K562 (cell line): ENCODE results near the gene PPP1R13B. TPM values are rescaled to one million over a fixed set of nuclear protein-coding genes. Genes with fewer than 3 reads are reported as not detected.

Experiments used
- ATAC-seq: fragments of 200-7000 bp; cut with Tn5 transposase; 3 replicates; pipeline ENCODE4 v1.9.1; 2020; ENCODE audit warnings: moderate library complexity
- BruUV-seq: library from RNA; stranded (reverse); fragments of 400-500 nt; replicated peaks from 2 replicates; lab custom pipeline; 2021; lab: Mats Ljungman, UMichigan
- CTCF ChIA-PET: fragments of 300-600 bp; formaldehyde crosslinking; extraction: SDS; loops from one replicate; lab custom pipeline; 2021; ENCODE audit warnings: low intra/inter-chr PET ratio; lab: Yijun Ruan, JAX
- POLR2A ChIA-PET: fragments of 300-600, 350-650 bp; sonication (Branson Sonifier 250); formaldehyde crosslinking; extraction: SDS; loops from one replicate; lab custom pipeline; 2021; ENCODE audit warnings: antibody characterized with exemption, inconsistent platforms; lab: Yijun Ruan, JAX
- DNase-seq, 4 experiments: peaks; one replicate each; pipeline versions ENCODE4 v3.0.0 to v3.0.0-alpha.2; 2011 to 2018; ENCODE audit warnings: low spot score in 3 of 4, mixed read lengths in 3 of 4; ENCODE audit errors: extremely low read depth in 1 of 4
- FAIRE-seq: peaks from 2 replicates; lab custom pipeline; 2011; peaks lifted over from hg19 to GRCh38; lab: Jason Lieb, UNC
- H2AFZ ChIP-seq: 2 replicates; pipeline ENCODE4 v1.6.0; 2011; ENCODE audit warnings: low read depth, low read length, control low read depth, inconsistent platforms
- H3K27ac ChIP-seq: fragments of 200-600 bp; 3 replicates; pipeline ENCODE4 v1.8.0; 2011; ENCODE audit warnings: low read depth, mild to moderate bottlenecking, control low read depth, inconsistent platforms, low read length, moderate library complexity, mixed read lengths; ENCODE audit errors: extremely low read depth
- H3K27me3 ChIP-seq, 2 experiments: fragments of 300-600 bp in 1 of 2; 2 replicates in 1 of 2; 3 replicates in 1 of 2; pipeline versions ENCODE4 v1.6.0 to v1.8.0; 2011; ENCODE audit warnings: inconsistent platforms in 2 of 2, low read length in 2 of 2, mild to moderate bottlenecking in 1 of 2, mixed read lengths in 1 of 2, moderate library complexity in 1 of 2; ENCODE audit not compliant: control insufficient read depth in 2 of 2, insufficient read depth in 2 of 2
- H3K36me3 ChIP-seq: fragments of 300-600 bp; 3 replicates; pipeline ENCODE4 v1.8.0; 2011; ENCODE audit warnings: mild to moderate bottlenecking, low read length, inconsistent platforms; ENCODE audit not compliant: control insufficient read depth, insufficient read depth
- H3K4me1 ChIP-seq, 2 experiments: fragments of 200-600 bp in 1 of 2; replicated peaks in 1 of 2; 2 replicates in 1 of 2; 3 replicates in 1 of 2; pipeline versions ENCODE4 v1.5.1 to v1.8.0; 2011; ENCODE audit warnings: inconsistent platforms in 2 of 2, low read length in 2 of 2, mild to moderate bottlenecking in 1 of 2, mixed read lengths in 1 of 2, moderate library complexity in 1 of 2; ENCODE audit not compliant: control insufficient read depth in 2 of 2, insufficient read depth in 2 of 2
- H3K4me2 ChIP-seq: 2 replicates; pipeline ENCODE4 v1.6.1; 2011; ENCODE audit warnings: low read length, control low read depth, inconsistent platforms, mixed read lengths; ENCODE audit not compliant: insufficient read depth
- H3K4me3 ChIP-seq: fragments of 200-600 bp; sonication (generic), shearing (Covaris generic); 2 replicates; pipeline ENCODE4 v1.5.1; 2016; ENCODE audit warnings: control low read depth, inconsistent platforms
- H3K79me2 ChIP-seq: fragments of 200-600 bp; 3 replicates; pipeline ENCODE4 v1.8.0; 2011; ENCODE audit warnings: low read length, inconsistent platforms; ENCODE audit not compliant: control insufficient read depth, insufficient read depth
- H3K9ac ChIP-seq, 2 experiments: 2 replicates each; pipeline versions ENCODE4 v1.6.0 to v1.6.1; 2011; ENCODE audit warnings: low read depth in 2 of 2, low read length in 2 of 2, control low read depth in 1 of 2, inconsistent platforms in 1 of 2, mild to moderate bottlenecking in 1 of 2, mixed read lengths in 1 of 2; ENCODE audit not compliant: insufficient read depth in 1 of 2
- H3K9me1 ChIP-seq: one replicate; pipeline ENCODE4 v1.6.0; 2011; ENCODE audit warnings: inconsistent platforms, mild to moderate bottlenecking, low read length, moderate library complexity; ENCODE audit not compliant: control insufficient read depth, insufficient read depth
- H3K9me3 ChIP-seq: replicated peaks from 2 replicates; pipeline ENCODE4 v1.5.1; 2011; ENCODE audit warnings: low read depth, low read length, inconsistent platforms; ENCODE audit not compliant: control insufficient read depth, insufficient read depth
- H4K20me1 ChIP-seq: replicated peaks from 2 replicates; pipeline ENCODE4 v1.6.1; 2011; ENCODE audit warnings: low read length, inconsistent platforms, mixed read lengths; ENCODE audit not compliant: control insufficient read depth, insufficient read depth
- BMI1 ChIP-seq: fragments of 150-350 bp; IDR thresholded peaks from 2 replicates; pipeline ENCODE4 v1.6.1; 2014; ENCODE audit warnings: low read length
- CBX5 ChIP-seq: IDR thresholded peaks from 2 replicates; pipeline ENCODE4 v1.6.1; 2014; ENCODE audit warnings: low read depth, borderline replicate concordance
- CCAR2 ChIP-seq: fragments of 200-400 bp; formaldehyde crosslinking; IDR thresholded peaks from 2 replicates; pipeline ENCODE4 v1.6.1; 2017; ENCODE audit warnings: mild to moderate bottlenecking, low read depth, low read length
- HEY1 ChIP-seq: fragments of 250-450 bp; sonication (Bioruptor Pico); IDR thresholded peaks from 2 replicates; pipeline ENCODE4 v1.5.0; 2020; ENCODE audit warnings: mild to moderate bottlenecking, moderate library complexity, borderline replicate concordance
- PHF8 ChIP-seq: fragments of 200-600 bp; sonication (generic); IDR thresholded peaks from 2 replicates; pipeline ENCODE4 v1.6.1; 2012; ENCODE audit warnings: mixed run types, mild to moderate bottlenecking, inconsistent platforms, low read length, moderate library complexity, borderline replicate concordance
- PRPF4 ChIP-seq: fragments of 200-400 bp; formaldehyde crosslinking; IDR thresholded peaks from one replicate; pipeline ENCODE4 v1.6.1; 2017; ENCODE audit warnings: low read length, low read depth, mild to moderate bottlenecking; ENCODE audit not compliant: insufficient read depth, poor library complexity, severe bottlenecking
- SRSF7 ChIP-seq: fragments of 200-400 bp; formaldehyde crosslinking; optimal IDR thresholded peaks from 2 replicates; pipeline ENCODE3; 2017; ENCODE audit warnings: mild to moderate bottlenecking, low read depth, low read length
- ZBTB8A ChIP-seq: fragments of 450-650 bp; IDR thresholded peaks from 2 replicates; pipeline ENCODE4 v1.6.1; 2018; ENCODE audit warnings: mild to moderate bottlenecking, moderate library complexity; ENCODE audit not compliant: partially characterized antibody
- ZFP36 ChIP-seq: fragments of 150-350 bp; IDR thresholded peaks from 2 replicates; pipeline ENCODE4 v1.6.1; 2018; ENCODE audit warnings: low read length, low read depth; ENCODE audit not compliant: partially characterized antibody
- ZNF3 ChIP-seq: fragments of 250-450 bp; sonication (Bioruptor Pico); IDR thresholded peaks from 2 replicates; pipeline ENCODE4 v1.5.0; 2021; ENCODE audit warnings: mild to moderate bottlenecking, moderate library complexity
- ZNF551 ChIP-seq: fragments of 250-450 bp; sonication (Bioruptor Pico); IDR thresholded peaks from 2 replicates; pipeline ENCODE4 v1.5.0; 2021; ENCODE audit warnings: mild to moderate bottlenecking, moderate library complexity
- WGBS: fragments of 100-300 bp; shearing (Covaris generic); methylation state at CpG from one replicate; pipeline ENCODE4 v1.1.6; 2016; ENCODE audit warnings: low coverage, mixed read lengths; ENCODE audit not compliant: insufficient coverage; ENCODE audit errors: missing lambda C conversion rate; 5-methylcytosine and 5-hydroxymethylcytosine counted together
- in situ Hi-C: fragments of 300-500 bp; cut with MboI; formaldehyde crosslinking; loops from 4 replicates; pipeline ENCODE4 v1.15.0; 2018; ENCODE audit warnings: inconsistent platforms, mixed read lengths
- intact Hi-C: fragments of 100-400 bp; cut with micrococcal nuclease; formaldehyde crosslinking; loops from 2 replicates; pipeline ENCODE4 v1.14.2; 2022
- polyA plus RNA-seq, 8 experiments: library from polyadenylated mRNA; depleted of rRNA in 4 of 8; stranded (reverse) in 5 of 8; unstranded in 3 of 8; fragments of >200 nt; fragmentation: Nextera tagmentation in 2 of 8; fragmentation: Illumina TruSeq in 1 of 8; extraction: Ambion mirVana in 2 of 8; extraction: Trizol in 1 of 8; gene quantifications; 2 replicates each; pipeline versions ENCODE4 v1.2.1 to v1.2.3, GENCODE V29; 2011 to 2014; ENCODE audit warnings: inconsistent platforms in 1 of 8, missing spikeins in 1 of 8
- total RNA-seq, 7 experiments: library from RNA; depleted of rRNA in 6 of 7; stranded (reverse); fragments of >200 nt in 6 of 7; fragmentation: Illumina TruSeq in 2 of 7; extraction: Trizol in 2 of 7; gene quantifications; 2 replicates each; pipeline versions ENCODE4 v1.2.1 to v1.2.3, GENCODE V29; 2011 to 2021; ENCODE audit warnings: low replicate concordance in 1 of 7
- TF ChIP-seq, protein P1 (sequence below), 3 experiments: IDR thresholded peaks in 2 of 3; conservative IDR thresholded peaks in 1 of 3; 2 replicates each; pipeline ENCODE4 v1.5.1; 2011 to 2012; ENCODE audit warnings: low read length in 3 of 3, mild to moderate bottlenecking in 3 of 3, control low read depth in 2 of 3, improper control_type of control experiment in 1 of 3, inconsistent platforms in 1 of 3, low read depth in 1 of 3, mixed read lengths in 1 of 3, moderate library complexity in 1 of 3; ENCODE audit not compliant: insufficient read depth in 2 of 3
- TF ChIP-seq, protein P2 (sequence below), 2 experiments: fragments of 450-650 bp in 1 of 2; sonication (generic) in 1 of 2; formaldehyde crosslinking in 1 of 2; IDR thresholded peaks in 1 of 2; conservative IDR thresholded peaks in 1 of 2; 2 replicates each; pipeline versions ENCODE4 v1.6.1 to v1.8.1; 2016 to 2023; ENCODE audit warnings: mild to moderate bottlenecking in 2 of 2, moderate library complexity in 2 of 2, inconsistent platforms in 1 of 2, missing genetic modification reagents in 1 of 2
- TF ChIP-seq, protein P3 (sequence below): fragments of 250-450 bp; sonication (Bioruptor Pico); IDR thresholded peaks from 2 replicates; pipeline ENCODE4 v1.5.0; 2021
- TF ChIP-seq, protein P4 (sequence below): sonication (generic); formaldehyde crosslinking; IDR thresholded peaks from 2 replicates; pipeline ENCODE4 v1.8.1; 2023; ENCODE audit warnings: mild to moderate bottlenecking, missing genetic modification reagents

PPP1R13B gene
- total and polyA plus RNA-seq, 9 of the 15 experiments (the other 6 are each of a cell fraction or from before 2014, with no cell fraction given) = 0.03 to 1.7 (median 0.15) TPM

DNA sequence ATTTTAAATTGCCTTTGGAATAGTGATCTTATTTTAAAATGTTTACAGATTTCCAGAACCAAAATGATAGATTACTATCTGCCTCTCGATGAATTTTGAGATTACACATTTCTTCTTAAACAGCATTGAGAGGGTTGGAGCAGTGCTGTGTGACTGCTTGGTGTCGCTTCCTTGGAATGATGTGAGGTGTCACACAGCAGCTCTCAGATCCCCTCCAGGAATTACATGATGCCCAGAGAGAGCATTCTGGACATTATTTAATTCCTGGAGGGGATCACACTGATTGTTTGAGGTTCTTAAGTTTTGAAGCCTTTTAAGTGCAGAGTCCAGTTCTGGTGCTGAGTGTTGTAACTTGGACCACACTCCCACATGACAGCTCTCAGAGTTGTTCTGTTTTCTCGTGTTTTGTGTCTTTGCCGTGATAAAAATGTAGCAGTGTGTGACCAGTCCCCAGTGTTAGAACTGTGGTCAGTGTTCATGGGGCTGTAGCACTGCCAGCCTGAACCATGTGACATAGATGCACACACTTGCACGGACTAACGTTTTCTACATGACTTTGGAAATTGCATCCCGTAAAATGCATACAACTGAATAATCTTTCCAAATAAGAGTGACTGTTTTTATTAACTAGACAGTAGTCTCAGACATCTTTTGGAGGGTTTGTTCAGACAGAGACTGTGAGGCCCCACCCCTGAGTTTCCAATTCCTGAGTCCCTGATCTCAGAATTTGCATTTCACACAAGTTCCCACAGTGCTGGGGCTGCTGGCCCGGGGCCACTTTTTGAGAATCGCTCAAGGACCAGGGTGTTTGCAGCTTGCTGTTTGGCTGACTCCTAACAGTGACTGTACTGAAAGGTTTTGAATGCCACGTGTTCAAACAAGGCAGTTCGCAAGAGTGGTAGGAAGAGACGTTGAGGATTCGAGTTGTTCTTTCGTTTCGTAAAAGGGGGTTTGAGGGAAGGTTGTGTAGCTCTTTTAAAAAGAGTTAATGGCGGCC, 158.2 kb downstream of the PPP1R13B start:
- FAIRE-seq (no peak), ATAC-seq (no peak), DNase-seq (no peak)
- no peaks in the 10 kb centered on the region for H3K79me2 ChIP-seq
- 89% methylated on average over 15 of the region's 16 CpGs for WGBS
- intact Hi-C loops (loop anchor here (10.0 kb wide), 1 partner anchor 114 kb away; no protein-coding TSS in a partner anchor), in situ Hi-C loops (no loop called here)
- ChIA-PET CTCF (no interaction called here), POLR2A (interaction anchor here (0.6 kb wide), 1 partner anchor 270 kb away, joined by 3 read pairs; no protein-coding TSS in a partner anchor)
- no peaks in the 10 kb centered on the region for H4K20me1 ChIP-seq
- no peak overlapping the region for H3K9ac ChIP-seq
- no peak overlapping the region for H3K27ac ChIP-seq
- no peak overlapping the region for H3K4me3 ChIP-seq
- H2AFZ ChIP-seq = no peak overlapping the region
- no peaks in the 10 kb centered on the region for H3K9me3 ChIP-seq
- H3K4me1 ChIP-seq = peaks cover 0 to 3% of the 10 kb centered on the region in 2 experiments; a peak in 1 of 5 replicates
- BruUV-seq = no TSS peak
- H3K36me3 ChIP-seq = peaks cover 64% of the 10 kb centered on the region; the same call in 1 of the 3 replicates
- H3K9me1 ChIP-seq = no peaks in the 10 kb centered on the region
- no peak overlapping the region for H3K4me2 ChIP-seq
- H3K27me3 ChIP-seq = no peaks in the 10 kb centered on the region
- no peak for TF ChIP-seq CBX5
- TF ChIP-seq, protein P1, sequence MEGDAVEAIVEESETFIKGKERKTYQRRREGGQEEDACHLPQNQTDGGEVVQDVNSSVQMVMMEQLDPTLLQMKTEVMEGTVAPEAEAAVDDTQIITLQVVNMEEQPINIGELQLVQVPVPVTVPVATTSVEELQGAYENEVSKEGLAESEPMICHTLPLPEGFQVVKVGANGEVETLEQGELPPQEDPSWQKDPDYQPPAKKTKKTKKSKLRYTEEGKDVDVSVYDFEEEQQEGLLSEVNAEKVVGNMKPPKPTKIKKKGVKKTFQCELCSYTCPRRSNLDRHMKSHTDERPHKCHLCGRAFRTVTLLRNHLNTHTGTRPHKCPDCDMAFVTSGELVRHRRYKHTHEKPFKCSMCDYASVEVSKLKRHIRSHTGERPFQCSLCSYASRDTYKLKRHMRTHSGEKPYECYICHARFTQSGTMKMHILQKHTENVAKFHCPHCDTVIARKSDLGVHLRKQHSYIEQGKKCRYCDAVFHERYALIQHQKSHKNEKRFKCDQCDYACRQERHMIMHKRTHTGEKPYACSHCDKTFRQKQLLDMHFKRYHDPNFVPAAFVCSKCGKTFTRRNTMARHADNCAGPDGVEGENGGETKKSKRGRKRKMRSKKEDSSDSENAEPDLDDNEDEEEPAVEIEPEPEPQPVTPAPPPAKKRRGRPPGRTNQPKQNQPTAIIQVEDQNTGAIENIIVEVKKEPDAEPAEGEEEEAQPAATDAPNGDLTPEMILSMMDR (IDR thresholded peaks at IDR 0.05 in 2 of 3, conservative IDR thresholded peaks at IDR 0.05 in 1 of 3; ENCODE audit: insufficient read depth in 2 of 3, low read depth in 1 of 3, low read length in 3 of 3) = no peak
- no peak for TF ChIP-seq PHF8
- no peak for TF ChIP-seq CCAR2
- TF ChIP-seq ZNF551 (CRISPR knock-in tag) = no peak
- no peak for TF ChIP-seq BMI1
- TF ChIP-seq ZFP36 = no peak
- TF ChIP-seq SRSF7 = no peak
- no peak for TF ChIP-seq HEY1 (CRISPR knock-in tag)
- TF ChIP-seq, protein P2, sequence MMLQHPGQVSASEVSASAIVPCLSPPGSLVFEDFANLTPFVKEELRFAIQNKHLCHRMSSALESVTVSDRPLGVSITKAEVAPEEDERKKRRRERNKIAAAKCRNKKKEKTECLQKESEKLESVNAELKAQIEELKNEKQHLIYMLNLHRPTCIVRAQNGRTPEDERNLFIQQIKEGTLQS (IDR thresholded peaks at IDR 0.05) = no peak
- TF ChIP-seq, protein P2 (CRISPR knock-in tag; conservative IDR thresholded peaks at IDR 0.05) = no peak
- TF ChIP-seq, protein P3, sequence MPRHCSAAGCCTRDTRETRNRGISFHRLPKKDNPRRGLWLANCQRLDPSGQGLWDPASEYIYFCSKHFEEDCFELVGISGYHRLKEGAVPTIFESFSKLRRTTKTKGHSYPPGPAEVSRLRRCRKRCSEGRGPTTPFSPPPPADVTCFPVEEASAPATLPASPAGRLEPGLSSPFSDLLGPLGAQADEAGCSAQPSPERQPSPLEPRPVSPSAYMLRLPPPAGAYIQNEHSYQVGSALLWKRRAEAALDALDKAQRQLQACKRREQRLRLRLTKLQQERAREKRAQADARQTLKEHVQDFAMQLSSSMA (CRISPR knock-in tag) = no peak
- TF ChIP-seq, protein P4, sequence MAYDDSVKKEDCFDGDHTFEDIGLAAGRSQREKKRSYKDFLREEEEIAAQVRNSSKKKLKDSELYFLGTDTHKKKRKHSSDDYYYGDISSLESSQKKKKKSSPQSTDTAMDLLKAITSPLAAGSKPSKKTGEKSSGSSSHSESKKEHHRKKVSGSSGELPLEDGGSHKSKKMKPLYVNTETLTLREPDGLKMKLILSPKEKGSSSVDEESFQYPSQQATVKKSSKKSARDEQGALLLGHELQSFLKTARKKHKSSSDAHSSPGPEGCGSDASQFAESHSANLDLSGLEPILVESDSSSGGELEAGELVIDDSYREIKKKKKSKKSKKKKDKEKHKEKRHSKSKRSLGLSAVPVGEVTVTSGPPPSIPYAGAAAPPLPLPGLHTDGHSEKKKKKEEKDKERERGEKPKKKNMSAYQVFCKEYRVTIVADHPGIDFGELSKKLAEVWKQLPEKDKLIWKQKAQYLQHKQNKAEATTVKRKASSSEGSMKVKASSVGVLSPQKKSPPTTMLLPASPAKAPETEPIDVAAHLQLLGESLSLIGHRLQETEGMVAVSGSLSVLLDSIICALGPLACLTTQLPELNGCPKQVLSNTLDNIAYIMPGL (CRISPR knock-in tag) = no peak
- no peak for TF ChIP-seq ZNF3 (CRISPR knock-in tag)
- no peak for TF ChIP-seq ZBTB8A
- TF ChIP-seq PRPF4 = no peak
